DMS79 treated with DMSO at 0.1 percent for 48 hours (cell line): ENCODE results near the gene ASCC3.
"Not testable (repeated sequence)": the region's sequence is repeated elsewhere in the genome, so short reads cannot be mapped to it uniquely, and the experiment has no call there.

Source experiments
- DNase-seq: peaks from one replicate; lab custom pipeline; 2025; lab: John Stamatoyannopoulos, UW

Gene ASCC3

GRCh38 chr6:100658486-100658885 is 222.6 kb downstream of the ASCC3 start:
- DNase-seq: no peak

DNA sequence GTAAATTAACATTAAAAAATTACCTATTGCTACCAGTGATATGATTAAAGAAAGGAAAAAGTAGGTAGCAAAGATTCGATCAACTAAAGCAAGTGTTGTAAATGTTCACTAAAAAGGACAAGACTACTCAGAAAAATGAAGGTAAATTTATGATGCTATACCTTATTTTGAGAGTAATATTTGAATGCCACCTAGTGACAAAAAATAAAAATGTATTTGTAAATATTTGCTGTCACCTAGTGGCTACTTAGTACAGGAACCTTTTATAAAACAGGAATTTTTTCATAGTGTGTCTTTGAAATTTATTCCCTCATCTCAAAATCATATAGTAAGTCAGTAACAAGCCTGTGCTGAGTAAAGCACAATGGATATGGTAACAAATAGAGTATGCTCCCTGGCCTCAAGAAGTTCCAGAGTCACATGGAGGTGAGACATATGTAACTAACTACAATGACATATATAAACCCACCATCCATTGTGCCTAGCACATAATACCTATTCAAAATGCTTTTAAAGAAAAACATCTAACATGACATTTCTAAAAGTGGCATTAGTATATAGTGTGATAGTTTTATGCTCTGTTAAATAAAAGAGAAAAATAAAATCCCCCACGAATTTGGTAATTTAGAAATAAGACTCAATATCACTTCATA is 223.3 kb downstream of the ASCC3 start:
- DNase-seq: peak; percentile 15

GRCh38 chr6:100641147-100641546 is 240.0 kb downstream of the ASCC3 start:
- DNase-seq: not testable (repeated sequence)

DNA sequence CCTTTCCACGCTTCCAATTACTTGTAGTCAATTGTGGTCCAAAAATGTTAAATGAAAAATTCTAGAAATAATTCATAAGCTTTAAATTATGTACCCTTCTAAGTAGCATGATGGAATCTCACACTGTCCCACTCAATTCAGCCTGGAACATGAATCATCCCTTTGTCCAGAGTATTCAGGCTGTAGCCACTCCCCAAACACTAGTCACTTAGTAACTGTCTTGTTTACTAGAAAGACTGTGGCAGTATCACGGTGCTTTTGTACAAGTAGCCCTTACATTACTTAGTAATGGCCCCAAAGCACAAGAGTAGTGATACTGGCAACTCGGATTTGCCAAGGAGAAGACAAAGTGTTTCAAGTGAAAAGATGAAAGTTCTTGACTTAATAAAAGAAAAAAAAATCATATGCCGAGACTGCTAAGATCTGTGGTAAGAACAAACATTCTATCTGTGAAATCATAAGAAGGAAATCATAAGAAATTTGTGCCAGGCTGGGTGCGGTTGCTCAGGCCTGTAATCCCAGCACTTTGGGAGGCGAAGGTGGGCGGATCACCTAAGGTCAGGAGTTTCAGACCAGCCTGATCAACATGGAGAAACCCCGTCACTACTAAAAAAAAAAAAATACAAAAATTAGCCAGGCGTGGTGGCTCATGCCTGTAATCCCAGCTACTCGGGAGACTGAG is 247.9 kb downstream of the ASCC3 start:
- DNase-seq: no peak

- no peak for DNase-seq
Observed at GRCh38 chr6:100630536-100630935, 250.6 kb downstream of the ASCC3 start.

DNA sequence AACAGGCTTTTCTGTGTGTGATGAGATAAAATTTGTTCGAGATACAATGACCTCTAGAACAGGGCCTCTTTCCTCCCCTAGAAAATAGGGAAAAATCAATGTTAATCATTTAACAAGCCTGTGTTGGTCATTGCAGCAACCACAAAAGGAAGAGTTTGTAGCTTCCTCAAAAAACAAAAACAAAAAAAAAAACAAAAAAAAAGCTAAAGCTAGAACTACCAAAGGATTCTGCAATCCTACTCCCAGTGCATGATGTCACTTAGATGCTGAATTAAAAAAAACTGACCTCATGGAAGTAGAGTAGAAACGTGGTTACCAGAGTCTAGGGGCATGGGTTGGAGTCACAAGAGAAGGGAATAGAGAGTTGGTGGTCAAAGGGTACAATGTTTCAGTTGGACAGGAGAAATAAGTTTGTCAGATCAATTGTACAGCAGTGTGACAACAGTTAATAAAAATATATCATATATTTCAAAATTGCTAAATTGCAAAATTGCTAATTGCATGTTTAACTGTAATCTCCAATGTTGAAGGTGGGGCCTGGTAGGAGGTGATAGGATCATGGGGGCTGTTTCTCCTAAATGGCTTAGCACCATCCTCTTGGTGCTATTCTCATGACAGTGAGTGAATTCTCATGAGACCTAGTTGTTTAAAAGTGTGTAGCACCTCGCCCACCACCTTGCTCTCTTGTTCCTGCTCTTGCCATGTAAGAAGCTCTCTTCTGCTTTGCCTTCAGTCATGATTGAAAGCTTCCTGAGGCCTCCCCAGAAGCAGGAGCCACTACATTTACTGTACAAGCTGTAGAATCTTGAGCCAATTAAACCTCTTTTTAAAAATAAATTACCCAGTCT is 253.0 kb downstream of the ASCC3 start:
- no peak for DNase-seq

GRCh38 chr6:100626721-100627120 is 254.4 kb downstream of the ASCC3 start:
- no peak for DNase-seq

DNA sequence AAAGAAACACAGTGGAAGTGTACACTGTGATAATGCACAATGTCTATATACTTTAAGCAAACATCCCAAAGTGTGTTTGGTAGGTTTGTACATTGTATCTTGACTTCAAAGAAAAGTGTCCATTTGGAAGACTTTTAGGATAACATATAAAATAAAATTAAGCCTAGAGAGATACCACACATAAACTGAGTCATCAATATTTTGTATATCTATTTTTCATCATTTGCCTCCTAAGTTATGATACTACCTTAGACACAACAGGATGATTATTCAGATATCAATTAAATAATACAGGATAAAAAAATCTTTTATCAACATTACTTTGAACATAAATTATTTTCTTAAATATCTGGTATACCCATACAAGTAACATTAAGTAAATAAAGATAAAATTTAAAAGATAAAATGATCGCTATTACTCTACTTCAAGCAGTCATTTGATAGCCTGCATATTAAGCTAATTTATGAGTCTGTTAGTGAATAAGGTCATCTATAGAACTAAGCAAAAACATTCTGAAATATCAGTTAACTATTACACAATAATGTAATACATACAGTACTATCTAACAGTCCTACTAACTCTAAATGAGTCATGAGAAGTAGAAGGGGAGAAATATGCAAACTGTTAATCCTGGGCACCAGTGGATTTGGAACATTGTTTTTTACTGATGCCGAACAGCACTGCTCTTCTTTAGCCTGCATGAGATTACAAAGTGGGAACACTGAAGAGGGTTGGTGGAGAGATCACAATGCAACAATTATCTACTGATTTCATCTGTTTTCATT is 258.0 kb downstream of the ASCC3 start:
- no peak for DNase-seq

- DNase-seq: no peak
Observed at GRCh38 chr6:100620085-100620840, 260.9 kb downstream of the ASCC3 start.

DNA sequence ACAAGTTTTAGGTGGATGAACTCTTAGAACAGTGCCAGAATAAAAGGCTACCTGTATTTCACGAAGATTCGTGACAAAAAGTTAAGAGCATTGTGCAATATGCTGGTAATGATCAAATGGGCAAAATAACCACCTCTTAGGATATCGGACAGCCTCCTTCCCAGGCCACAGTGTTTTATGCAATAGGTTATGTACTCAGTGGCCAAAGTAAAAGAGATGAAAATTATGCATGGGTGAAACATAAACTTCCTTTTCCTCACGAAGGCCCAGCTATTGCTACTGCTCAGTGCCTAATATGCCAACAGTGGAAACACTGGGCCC is 262.8 kb downstream of the ASCC3 start:
- no peak for DNase-seq

DNA sequence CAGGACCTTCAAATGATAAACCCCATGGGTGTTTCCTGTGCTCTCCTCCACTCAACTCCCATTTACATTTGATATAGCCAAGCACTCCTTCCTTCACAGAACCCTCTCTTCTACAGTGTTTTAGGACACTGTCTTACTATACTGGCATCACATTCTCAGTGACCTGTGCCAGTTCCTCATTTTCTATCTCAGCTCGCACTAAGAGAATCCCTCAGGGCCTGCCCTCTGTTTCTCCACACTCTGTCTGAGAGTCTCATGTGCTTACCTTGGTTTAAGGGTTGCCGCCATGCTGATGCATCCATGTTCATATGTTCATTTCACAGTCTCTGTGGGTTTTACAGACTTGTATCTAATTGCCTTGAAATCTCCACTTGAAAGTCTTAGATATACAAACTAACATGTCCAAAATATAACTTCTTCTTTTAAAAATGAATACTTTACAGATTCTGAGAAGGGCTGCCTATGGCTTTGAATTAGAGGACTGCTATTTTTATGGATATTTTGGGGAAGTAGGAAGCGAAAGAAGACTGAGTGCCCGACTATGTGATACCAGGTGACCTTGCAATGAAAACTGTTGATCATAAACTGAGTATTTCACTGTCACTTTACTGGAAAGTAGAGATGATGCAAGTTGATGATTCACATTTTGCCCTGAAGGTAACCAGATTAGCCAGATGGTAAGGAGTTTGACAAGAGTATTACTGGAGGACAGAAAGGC is 263.3 kb downstream of the ASCC3 start:
- DNase-seq: no peak

- DNase-seq: no peak
Observed at GRCh38 chr6:100614933-100615332, 266.2 kb downstream of the ASCC3 start.

DNA sequence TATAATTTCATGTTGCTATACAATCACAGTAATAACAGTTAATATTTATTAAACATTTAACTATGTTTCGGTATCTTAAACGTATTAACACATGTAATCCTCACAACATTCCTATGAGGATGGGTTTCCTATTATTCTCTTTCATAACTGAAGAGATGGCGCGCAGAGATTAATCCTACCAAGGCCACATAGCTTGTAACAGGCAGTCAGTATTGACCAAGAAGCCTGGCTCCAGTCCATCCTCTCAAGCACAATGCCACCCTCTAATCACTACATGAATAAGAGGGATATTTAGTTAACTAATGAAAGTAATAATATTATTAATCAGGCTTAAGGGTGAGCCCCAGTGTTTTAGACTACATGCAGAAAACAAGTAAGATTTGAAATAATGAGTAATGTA is 266.7 kb downstream of the ASCC3 start:
- no peak for DNase-seq

- DNase-seq: no peak
Observed at GRCh38 chr6:100613656-100614055, 267.5 kb downstream of the ASCC3 start.

GRCh38 chr6:100612094-100612493 is 269.0 kb downstream of the ASCC3 start:
- DNase-seq: no peak

- DNase-seq: no peak
Observed at GRCh38 chr6:100599088-100599770, 281.9 kb downstream of the ASCC3 start.

- no peak for DNase-seq
Observed at GRCh38 chr6:100595456-100595855, 285.7 kb downstream of the ASCC3 start.

DNA sequence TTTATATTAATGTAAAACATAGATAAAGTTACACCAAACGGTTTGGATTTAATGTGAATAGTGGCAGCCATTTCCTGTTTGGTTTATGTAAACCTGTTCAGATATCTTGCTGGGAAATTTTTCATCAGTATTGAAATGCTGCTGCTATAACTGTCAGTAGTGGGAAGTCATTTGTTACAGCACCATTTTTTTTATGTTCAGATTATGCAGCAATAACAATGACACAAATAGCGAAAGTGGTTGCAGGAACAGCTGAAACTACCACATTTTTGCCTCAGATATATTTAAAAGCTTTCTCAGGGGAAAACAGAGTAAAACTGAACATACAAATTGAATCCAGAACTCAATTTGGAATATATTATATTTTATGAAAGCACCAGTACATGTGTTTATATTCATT is 287.6 kb downstream of the ASCC3 start:
- DNase-seq: no peak

- DNase-seq: no peak
Observed at GRCh38 chr6:100592929-100593328, 288.2 kb downstream of the ASCC3 start.

DNA sequence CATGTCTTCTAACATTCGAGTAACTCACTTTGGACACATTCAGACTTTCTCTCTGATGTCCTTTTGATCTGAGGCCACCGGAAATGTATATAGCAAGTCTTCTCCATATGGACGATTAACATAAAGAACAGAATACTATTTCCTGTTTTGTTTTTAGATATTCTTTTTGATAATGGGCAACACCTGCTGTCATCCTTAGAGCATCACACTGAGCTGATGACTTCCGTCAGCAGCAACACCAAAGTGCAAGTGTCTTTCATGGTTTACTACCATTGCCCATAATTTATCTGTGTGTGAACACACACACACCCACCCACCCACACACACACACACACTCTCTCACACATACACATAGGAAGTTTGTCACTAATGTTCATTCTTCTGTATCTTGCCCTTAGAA is 303.7 kb downstream of the ASCC3 start:
- DNase-seq: no peak
